Activated T-helper 2 cell treated with anti-CD3 and anti-CD28 coated beads, Interferon-gamma antibody, Interleukin-2, Interleukin-4, amounts not matched to agents 10 μg/mL and 5 μg/mL and 100 μg/mL, durations not matched to agents 14 hours and 24 hours and 36 hours (primary cell): ENCODE results near the gene UST. TPM values are rescaled to one million over a fixed set of nuclear protein-coding genes. Genes with fewer than 3 reads are reported as not detected.

Experiments
- DNase-seq: peaks from one replicate; pipeline ENCODE4 v3.0.0; 2021; ENCODE audit warnings: low spot score
- H3K27ac Mint-ChIP-seq: one replicate; pipeline ENCODE4 v1.8.0; 2021; ENCODE audit warnings: mixed read lengths
- H3K27me3 Mint-ChIP-seq: one replicate; pipeline ENCODE4 v1.8.0; 2021; ENCODE audit warnings: low read depth, mixed read lengths
- H3K36me3 Mint-ChIP-seq: one replicate; pipeline ENCODE4 v1.8.0; 2021; ENCODE audit warnings: low read depth, mixed read lengths
- H3K4me1 Mint-ChIP-seq: one replicate; pipeline ENCODE4 v1.8.0; 2021; ENCODE audit warnings: low read depth, mixed read lengths
- H3K4me3 Mint-ChIP-seq: one replicate; pipeline ENCODE4 v1.8.0; 2021; ENCODE audit warnings: low read depth, mild to moderate bottlenecking, moderate library complexity, mixed read lengths
- H3K9me3 Mint-ChIP-seq: one replicate; pipeline ENCODE4 v1.8.0; 2021; ENCODE audit warnings: mixed read lengths
- intact Hi-C: fragments of 100-400 bp; cut with micrococcal nuclease; formaldehyde crosslinking; loops from one replicate; pipeline ENCODE4 v1.15.1; 2023
- total RNA-seq: library from RNA; stranded (reverse); gene quantifications from 2 replicates; pipeline ENCODE4 v1.2.3, GENCODE V29; 2022

The UST gene
- total RNA-seq, 1 donor from 2014 or later, result 1.3 TPM

DNA sequence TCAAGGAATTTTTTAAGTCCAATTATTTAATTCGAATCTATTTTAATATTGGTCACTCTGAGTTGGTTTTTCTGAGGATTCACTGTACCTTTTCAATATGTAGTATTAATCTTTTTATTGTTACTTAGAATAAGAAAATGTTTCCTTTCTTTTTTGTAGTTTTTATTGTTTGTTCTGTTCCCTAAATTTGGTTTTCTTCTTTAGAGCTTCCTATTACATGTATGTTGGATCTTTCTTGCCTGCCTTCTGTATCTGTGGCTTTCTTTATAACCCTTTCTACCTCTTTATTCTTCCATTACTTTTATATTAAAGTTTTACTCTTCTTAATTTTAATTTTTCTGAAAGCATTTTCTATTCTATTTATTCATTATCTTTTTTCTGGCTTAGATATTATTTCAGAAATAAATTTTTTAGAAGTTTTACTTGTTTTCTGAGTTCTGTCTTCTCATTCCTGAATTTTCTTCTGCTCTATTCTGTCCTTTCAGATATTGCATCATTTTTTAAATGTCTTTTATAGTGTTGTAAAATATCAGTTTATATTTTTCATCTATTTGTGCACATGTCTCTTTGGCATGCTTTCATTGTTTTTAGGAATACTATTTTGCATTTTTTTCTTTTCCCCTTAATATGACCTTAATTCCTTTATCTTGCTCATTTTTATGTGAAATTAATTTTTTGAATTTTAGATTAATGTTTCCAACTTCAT lies 33.6 kb upstream of the UST start:
- no peak overlapping the region for H3K4me3 Mint-ChIP-seq
- no peak for DNase-seq
- H3K9me3 Mint-ChIP-seq, result peaks cover 25% of the 10 kb centered on the region
- intact Hi-C loops, result no loop called here
- H3K4me1 Mint-ChIP-seq, result peaks cover 10% of the 10 kb centered on the region
- H3K27ac Mint-ChIP-seq, result no peak overlapping the region
- H3K27me3 Mint-ChIP-seq, result peaks cover 2% of the 10 kb centered on the region
- peaks cover 3% of the 10 kb centered on the region for H3K36me3 Mint-ChIP-seq

DNA sequence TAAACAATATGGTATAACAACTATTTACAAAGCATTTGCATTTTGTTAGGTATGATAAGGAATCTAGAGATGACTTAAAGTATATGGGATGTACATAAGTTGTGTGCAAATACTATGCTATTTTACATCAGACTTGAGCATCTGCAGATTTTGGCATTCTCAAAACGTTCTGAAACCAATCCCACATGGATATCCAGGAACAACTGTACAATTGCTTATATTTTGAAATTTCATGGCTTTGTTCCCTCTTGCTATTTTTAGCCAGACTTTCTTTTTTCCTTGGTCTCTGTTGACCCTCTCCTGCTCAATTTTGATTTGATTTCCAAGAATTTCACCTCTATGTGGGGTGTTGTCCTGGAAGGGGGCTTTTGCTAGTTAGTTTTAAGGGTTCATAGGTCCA lies 32.9 kb upstream of the UST start:
- Mint-ChIP-seq H3K36me3 (peaks cover 3% of the 10 kb centered on the region), H3K27ac (no peak overlapping the region), H3K4me3 (no peak overlapping the region), H3K27me3 (no peaks in the 10 kb centered on the region), H3K9me3 (peaks cover 25% of the 10 kb centered on the region), H3K4me1 (peaks cover 10% of the 10 kb centered on the region)
- intact Hi-C loops, result no loop called here
- no peak for DNase-seq

DNA sequence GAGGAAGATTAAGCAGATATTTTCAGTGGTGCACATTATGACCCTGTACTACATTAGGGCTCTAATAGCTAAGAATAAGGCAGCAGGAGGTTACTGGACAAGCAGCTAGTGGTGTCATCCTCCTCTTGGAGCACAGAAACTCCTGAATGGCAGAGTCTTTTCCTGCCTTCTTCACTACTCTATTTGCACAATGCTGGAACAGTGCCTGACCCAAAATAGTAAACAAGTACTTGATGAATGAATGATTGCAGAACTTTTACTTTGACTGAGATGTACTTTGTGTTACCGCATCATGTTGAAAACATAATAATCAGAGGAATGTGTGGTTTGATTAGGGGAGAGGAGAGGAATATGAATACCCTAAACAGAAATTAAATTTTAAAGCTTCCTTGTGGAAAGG lies 30.0 kb upstream of the UST start:
- Mint-ChIP-seq H3K9me3 (peaks cover 25% of the 10 kb centered on the region), H3K4me3 (no peak overlapping the region), H3K36me3 (peaks cover 3% of the 10 kb centered on the region), H3K27me3 (peaks cover 13% of the 10 kb centered on the region), H3K4me1 (peaks cover 9% of the 10 kb centered on the region), H3K27ac (no peak overlapping the region)
- intact Hi-C loops, result no loop called here
- DNase-seq, result no peak

DNA sequence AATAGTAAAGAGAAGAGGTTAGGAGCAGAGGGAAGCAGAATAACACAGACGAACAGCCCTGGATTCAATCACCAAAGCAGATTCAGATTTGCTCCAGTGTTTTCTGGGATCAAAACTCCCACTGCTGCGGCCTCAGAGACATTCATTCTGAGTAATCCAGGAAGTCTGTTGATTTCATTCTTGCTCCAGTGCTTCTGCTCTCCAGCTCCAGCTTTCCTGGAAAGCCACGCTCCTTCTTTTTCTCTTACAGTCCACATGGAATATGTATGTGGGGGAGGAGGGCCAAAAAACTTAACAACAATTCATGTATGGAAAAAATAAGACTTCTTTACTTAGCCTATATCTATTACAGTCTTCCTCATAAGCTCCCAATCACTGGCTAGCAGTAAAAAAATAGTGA lies 26.4 kb upstream of the UST start:
- H3K4me3 Mint-ChIP-seq, result no peak overlapping the region
- H3K9me3 Mint-ChIP-seq, result no peaks in the 10 kb centered on the region
- H3K36me3 Mint-ChIP-seq, result no peaks in the 10 kb centered on the region
- no peaks in the 10 kb centered on the region for H3K4me1 Mint-ChIP-seq
- H3K27me3 Mint-ChIP-seq, result peaks cover 32% of the 10 kb centered on the region
- DNase-seq, result no peak
- H3K27ac Mint-ChIP-seq, result no peak overlapping the region
- intact Hi-C loops, result no loop called here

DNA sequence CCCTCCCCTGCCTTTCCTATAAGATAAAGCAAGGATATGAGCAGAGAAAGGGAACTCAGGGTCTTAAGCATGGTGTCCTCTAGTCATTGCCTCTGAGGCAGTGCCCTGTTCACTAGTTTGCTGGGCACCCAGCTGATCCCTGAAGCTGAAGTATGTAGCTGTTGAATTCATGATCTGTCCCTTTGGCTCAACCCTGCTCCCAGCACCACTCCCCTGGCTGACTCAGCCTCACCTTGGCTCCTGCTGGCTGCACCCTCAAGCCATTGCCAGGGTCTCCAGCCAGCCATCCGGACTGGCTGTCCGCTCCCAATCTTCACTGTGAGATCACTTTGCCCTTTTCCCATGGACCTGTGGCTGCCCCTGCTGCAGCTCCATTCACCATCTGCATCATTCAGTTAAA lies 25.9 kb upstream of the UST start:
- Mint-ChIP-seq H3K4me1 (no peaks in the 10 kb centered on the region), H3K27ac (no peak overlapping the region), H3K36me3 (no peaks in the 10 kb centered on the region), H3K9me3 (no peaks in the 10 kb centered on the region), H3K27me3 (peaks cover 32% of the 10 kb centered on the region), H3K4me3 (no peak overlapping the region)
- DNase-seq, result no peak
- intact Hi-C loops, result no loop called here

DNA sequence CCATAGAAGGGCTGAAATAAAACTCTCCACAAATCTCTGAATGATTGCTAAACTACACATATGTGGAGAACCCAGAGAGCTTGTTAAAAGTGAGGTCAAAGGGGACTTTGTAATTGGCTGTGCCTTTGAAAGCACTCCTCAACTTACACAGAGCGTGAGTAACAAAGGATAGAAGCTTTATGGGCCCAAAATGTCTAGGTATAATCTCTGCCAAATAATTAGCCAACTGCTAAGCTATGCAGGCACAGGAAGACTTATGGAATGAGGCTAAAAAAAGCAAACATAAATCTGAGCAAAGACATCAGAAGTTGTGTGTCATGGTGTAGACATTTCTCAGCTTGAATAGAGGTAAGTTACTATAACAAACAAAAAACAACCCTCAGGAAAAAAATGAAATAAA lies 23.3 kb upstream of the UST start:
- intact Hi-C loops, result no loop called here
- H3K27ac Mint-ChIP-seq, result no peak overlapping the region
- DNase-seq, result no peak
- peaks cover 35% of the 10 kb centered on the region for H3K27me3 Mint-ChIP-seq
- peaks cover 7% of the 10 kb centered on the region for H3K9me3 Mint-ChIP-seq
- H3K4me1 Mint-ChIP-seq, result no peaks in the 10 kb centered on the region
- H3K36me3 Mint-ChIP-seq, result no peaks in the 10 kb centered on the region
- no peak overlapping the region for H3K4me3 Mint-ChIP-seq

DNA sequence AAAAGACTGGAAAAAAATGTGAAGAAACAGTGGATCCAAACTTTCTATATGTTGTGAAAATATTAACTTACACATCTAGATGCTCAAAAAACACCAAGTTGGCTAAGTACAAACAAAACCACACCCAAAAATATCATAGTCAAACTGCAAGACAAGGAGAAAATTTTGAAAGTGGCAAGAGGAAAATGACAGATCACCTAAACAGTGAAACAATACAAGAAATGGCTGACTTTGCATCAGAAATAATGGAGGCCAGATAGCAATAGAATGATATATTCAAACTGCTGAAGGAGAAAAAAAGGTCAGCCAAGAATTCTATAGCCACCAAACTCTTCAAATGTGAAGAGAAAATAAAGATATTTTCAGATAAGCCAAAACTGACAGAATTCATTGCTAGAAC lies 22.4 kb upstream of the UST start:
- H3K4me3 Mint-ChIP-seq, result no peak overlapping the region
- H3K36me3 Mint-ChIP-seq, result no peaks in the 10 kb centered on the region
- no peak overlapping the region for H3K27ac Mint-ChIP-seq
- H3K4me1 Mint-ChIP-seq, result no peaks in the 10 kb centered on the region
- H3K9me3 Mint-ChIP-seq, result peaks cover 7% of the 10 kb centered on the region
- H3K27me3 Mint-ChIP-seq, result peaks cover 40% of the 10 kb centered on the region
- intact Hi-C loops, result no loop called here
- no peak for DNase-seq

DNA sequence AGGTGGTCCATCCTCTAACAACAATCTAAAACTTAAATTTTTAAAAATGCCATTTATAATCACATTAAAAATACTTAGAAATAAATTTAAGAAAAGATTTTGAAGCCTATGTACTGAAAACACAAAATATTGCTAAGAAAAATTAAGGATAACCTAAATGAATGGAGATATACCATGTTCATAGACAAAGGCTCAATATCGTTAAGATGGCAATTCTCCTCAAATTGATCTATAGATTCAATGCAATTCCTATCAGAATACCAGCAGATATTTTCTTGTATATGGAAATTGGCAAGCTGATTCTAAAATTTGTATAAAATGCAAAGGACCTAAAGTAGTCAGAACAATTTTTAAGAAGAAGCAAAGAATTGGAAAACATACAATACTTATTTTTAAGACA lies 19.7 kb upstream of the UST start:
- no peaks in the 10 kb centered on the region for H3K4me1 Mint-ChIP-seq
- DNase-seq, result no peak

DNA sequence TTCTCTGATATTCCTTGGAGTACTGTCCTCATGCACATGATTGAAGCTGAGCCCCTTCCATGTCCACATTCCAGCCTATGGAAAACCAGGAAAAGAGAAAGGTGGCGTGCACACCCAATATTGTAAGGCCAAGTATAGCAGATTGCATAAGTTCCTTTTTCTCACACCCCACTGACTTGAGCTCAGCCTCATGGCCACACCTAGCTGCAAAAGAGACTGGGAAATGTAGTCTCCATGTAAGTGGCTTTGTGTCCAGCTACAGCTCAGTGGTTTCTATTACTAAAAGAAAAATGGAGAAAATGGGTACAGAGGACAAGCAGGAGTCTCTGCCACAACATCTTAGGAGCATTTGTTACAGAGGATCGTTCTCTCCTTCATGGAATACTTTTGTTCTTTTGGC lies 10.8 kb upstream of the UST start:
- Mint-ChIP-seq H3K4me1 (no peaks in the 10 kb centered on the region), H3K36me3 (no peaks in the 10 kb centered on the region), H3K4me3 (no peak overlapping the region), H3K27me3 (peaks cover 16% of the 10 kb centered on the region), H3K9me3 (no peaks in the 10 kb centered on the region), H3K27ac (no peak overlapping the region)
- no peak for DNase-seq
- intact Hi-C loops, result no loop called here

More for the DNA sequence above, 19.7 kb upstream of the UST start:
- peaks cover 32% of the 10 kb centered on the region for H3K27me3 Mint-ChIP-seq
- no peak overlapping the region for H3K4me3 Mint-ChIP-seq
- H3K9me3 Mint-ChIP-seq, result peaks cover 7% of the 10 kb centered on the region
- no peaks in the 10 kb centered on the region for H3K36me3 Mint-ChIP-seq
- no peak overlapping the region for H3K27ac Mint-ChIP-seq
- intact Hi-C loops, result no loop called here

DNA sequence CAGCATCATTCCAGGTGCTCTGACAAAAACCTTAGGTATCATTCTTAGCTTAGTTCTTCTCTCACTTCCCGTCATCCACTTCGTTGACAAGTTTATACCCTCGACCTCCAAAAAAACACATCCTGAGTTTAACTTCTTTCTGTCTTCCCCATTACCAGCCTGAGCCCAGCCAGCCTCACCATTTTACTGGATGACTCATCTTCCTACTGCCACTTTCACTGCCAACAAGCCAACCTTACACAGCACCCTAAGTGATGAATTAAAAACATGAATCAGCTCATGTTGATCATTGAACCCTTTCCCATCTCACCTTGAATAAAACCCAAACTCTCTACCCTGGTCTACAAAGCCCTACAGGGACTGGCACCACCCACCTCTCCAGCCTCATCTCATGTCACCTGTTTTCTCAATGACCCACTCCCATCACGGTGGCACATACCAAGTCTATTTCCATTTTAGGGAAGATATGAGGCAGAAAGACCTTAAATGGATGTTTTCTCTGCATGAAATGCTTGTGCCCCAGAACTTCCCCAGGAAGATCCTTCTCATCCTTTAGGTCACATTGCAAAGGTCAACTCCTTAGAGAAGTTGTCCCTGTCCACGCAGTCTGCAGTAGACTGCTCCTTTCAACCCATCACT lies 9.9 kb upstream of the UST start:
- no peak for DNase-seq
- no peaks in the 10 kb centered on the region for H3K36me3 Mint-ChIP-seq

DNA sequence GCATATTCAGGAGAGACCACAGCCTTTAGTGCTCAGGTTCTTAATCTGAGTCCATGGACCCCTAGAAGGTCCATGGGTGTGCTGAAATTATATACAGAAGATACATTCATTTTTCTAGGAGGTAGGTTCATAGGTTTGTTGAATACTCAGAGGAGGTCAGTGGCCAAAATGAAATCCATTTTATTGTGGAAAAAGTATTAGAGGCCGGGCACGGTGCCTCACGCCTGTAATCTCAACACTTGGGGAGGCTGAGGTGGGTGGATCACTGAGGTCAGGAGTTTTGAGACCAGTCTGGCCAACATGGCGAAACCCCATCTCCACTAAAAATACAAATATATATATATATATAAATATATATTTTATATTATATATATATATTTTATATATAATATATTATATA lies 9.0 kb upstream of the UST start:
- Mint-ChIP-seq H3K36me3 (no peaks in the 10 kb centered on the region), H3K27ac (no peak overlapping the region), H3K27me3 (peaks cover 26% of the 10 kb centered on the region), H3K4me1 (no peaks in the 10 kb centered on the region), H3K9me3 (no peaks in the 10 kb centered on the region), H3K4me3 (no peak overlapping the region)
- intact Hi-C loops, result no loop called here
- DNase-seq, result no peak

More for the DNA sequence above, 9.9 kb upstream of the UST start:
- H3K27ac Mint-ChIP-seq, result no peak overlapping the region
- intact Hi-C loops, result no loop called here
- H3K4me1 Mint-ChIP-seq, result no peaks in the 10 kb centered on the region
- no peak overlapping the region for H3K4me3 Mint-ChIP-seq
- no peaks in the 10 kb centered on the region for H3K9me3 Mint-ChIP-seq
- H3K27me3 Mint-ChIP-seq, result peaks cover 18% of the 10 kb centered on the region

DNA sequence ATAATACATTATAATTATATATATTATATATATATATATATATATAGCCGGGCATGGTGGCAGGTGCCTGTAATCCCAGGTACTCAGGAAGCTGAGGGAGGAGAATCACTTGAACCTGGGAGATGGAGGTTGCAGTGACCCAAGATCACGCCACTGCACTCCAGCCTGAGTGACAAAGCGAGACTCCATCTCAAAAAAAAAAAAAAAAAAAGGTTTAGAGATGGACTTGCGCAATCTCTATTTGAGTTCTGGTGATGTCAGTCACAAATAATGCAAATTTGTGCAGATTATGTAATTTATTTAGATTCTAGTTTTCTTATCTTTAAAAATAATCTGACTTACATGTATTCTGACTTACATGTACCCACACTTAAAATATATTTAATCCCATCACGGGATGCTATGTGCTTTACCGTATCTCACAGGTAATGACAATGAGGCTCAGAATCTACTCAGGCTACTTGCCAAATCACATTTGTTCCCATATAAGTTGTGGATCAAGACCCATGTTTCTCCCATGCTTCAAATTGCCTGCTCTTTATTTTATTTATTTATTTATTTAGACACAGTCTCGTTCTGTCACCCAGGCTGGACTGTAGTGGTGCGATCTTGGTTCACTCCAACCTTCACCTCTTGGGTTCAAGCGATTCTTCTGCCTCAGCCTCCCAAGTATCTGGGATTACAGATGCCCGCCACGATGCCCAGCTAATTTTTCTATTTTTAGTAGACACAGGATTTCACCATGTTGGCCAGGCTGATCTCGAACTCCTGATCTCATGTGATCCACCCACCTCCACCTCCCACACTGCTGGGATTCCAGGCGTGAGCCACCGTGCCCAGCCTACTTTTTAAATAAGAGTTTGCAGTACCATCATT lies 7.6 kb upstream of the UST start:
- no peak for DNase-seq
- no peaks in the 10 kb centered on the region for H3K4me1 Mint-ChIP-seq
- intact Hi-C loops, result no loop called here
- H3K9me3 Mint-ChIP-seq, result no peaks in the 10 kb centered on the region
- no peak overlapping the region for H3K4me3 Mint-ChIP-seq
- peaks cover 35% of the 10 kb centered on the region for H3K27me3 Mint-ChIP-seq
- H3K36me3 Mint-ChIP-seq, result no peaks in the 10 kb centered on the region
- no peak overlapping the region for H3K27ac Mint-ChIP-seq

DNA sequence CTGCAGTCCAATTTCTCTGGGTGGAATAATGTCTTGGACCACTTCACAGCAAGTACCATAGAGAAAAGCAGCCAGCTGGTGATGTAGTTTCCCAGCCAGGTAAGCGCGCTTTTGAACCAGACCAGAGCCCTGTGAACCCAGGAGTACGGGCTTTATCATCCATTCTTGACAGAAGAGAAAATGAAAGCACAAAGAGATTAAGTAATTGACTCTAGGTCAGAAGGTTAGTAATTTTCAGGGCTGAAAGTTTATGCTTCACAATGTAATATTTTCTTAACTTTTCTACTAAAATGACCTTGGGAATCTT lies 7.1 kb upstream of the UST start:
- no peaks in the 10 kb centered on the region for H3K36me3 Mint-ChIP-seq
- DNase-seq, result no peak
- H3K27me3 Mint-ChIP-seq, result peaks cover 38% of the 10 kb centered on the region
- no peak overlapping the region for H3K4me3 Mint-ChIP-seq
- no peak overlapping the region for H3K27ac Mint-ChIP-seq
- intact Hi-C loops, result loop anchor here (1.0 to 10.0 kb wide), 2 partner anchors 19 to 175 kb away; no protein-coding TSS in a partner anchor
- no peaks in the 10 kb centered on the region for H3K4me1 Mint-ChIP-seq
- H3K9me3 Mint-ChIP-seq, result no peaks in the 10 kb centered on the region
